B cell (primary cell): ENCODE data around the gene APLP1. TPM values are rescaled to one million over a fixed set of nuclear protein-coding genes. Genes with fewer than 3 reads are reported as not detected.

Experiments
- ATAC-seq: fragments of 200-7000 bp; cut with Tn5 transposase; one replicate; pipeline ENCODE4 v1.10.0; 2021; ENCODE audit warnings: low read depth, mild to moderate bottlenecking, moderate number of reproducible peaks, moderate library complexity
- CTCF ChIA-PET: fragments of 350-600 bp; sonication (Branson Sonifier 250); formaldehyde crosslinking; loops from one replicate; lab custom pipeline; 2021; ENCODE audit warnings: antibody characterized with exemption, inconsistent platforms; lab: Charles Lee
- POLR2A ChIA-PET: fragments of 350-600 bp; sonication (Branson Sonifier 250); formaldehyde crosslinking; loops from one replicate; lab custom pipeline; 2021; ENCODE audit warnings: antibody characterized with exemption; lab: Charles Lee
- DNase-seq: peaks from one replicate; pipeline ENCODE4 v3.0.0; 2013
- H2AFZ ChIP-seq: 2 replicates; pipeline ENCODE4 v1.6.1; 2012; ENCODE audit warnings: mild to moderate bottlenecking, low read depth, low read length; ENCODE audit not compliant: insufficient read depth, poor library complexity, severe bottlenecking
- H3K27ac ChIP-seq, 2 donors: 1 replicate in 1 of 2; 2 replicates in 1 of 2; pipeline ENCODE4 v1.5.1; 2012 to 2013; ENCODE audit warnings: low read length in 2 of 2, mild to moderate bottlenecking in 2 of 2, moderate library complexity in 1 of 2
- H3K27me3 ChIP-seq, 4 experiments: fragments of 200-600 bp in 1 of 4; sonication (generic) in 1 of 4; replicated peaks in 1 of 4; 1 replicate in 2 of 4; 2 replicates in 2 of 4; pipeline versions ENCODE4 v1.6.1 to v1.7.0; 2013 to 2016; ENCODE audit warnings: low read length in 3 of 4, mild to moderate bottlenecking in 2 of 4, mixed read lengths in 1 of 4, moderate library complexity in 1 of 4; ENCODE audit not compliant: insufficient read depth in 4 of 4, control insufficient read depth in 3 of 4; ENCODE audit errors: control extremely low read depth in 1 of 4
- H3K36me3 ChIP-seq, 2 experiments: replicated peaks in 1 of 2; 1 replicate in 1 of 2; 2 replicates in 1 of 2; pipeline versions ENCODE4 v1.6.1 to v1.7.1; 2013; ENCODE audit warnings: low read length in 1 of 2; ENCODE audit not compliant: insufficient read depth in 2 of 2, control insufficient read depth in 1 of 2; ENCODE audit errors: control extremely low read depth in 1 of 2, extremely low read depth in 1 of 2
- H3K4me1 ChIP-seq, 2 donors: fragments of 200-600 bp in 1 of 2; sonication (generic) in 1 of 2; 1 replicate in 1 of 2; 2 replicates in 1 of 2; pipeline versions ENCODE4 v1.5.1 to v1.6.1; 2013 to 2017; ENCODE audit warnings: low read length in 2 of 2; ENCODE audit not compliant: control insufficient read depth in 2 of 2, insufficient read depth in 2 of 2
- H3K4me2 ChIP-seq: replicated peaks from 2 replicates; pipeline ENCODE3; 2012; ENCODE audit warnings: mild to moderate bottlenecking, low read depth, low read length; ENCODE audit not compliant: poor library complexity, severe bottlenecking
- H3K4me3 ChIP-seq, 5 experiments: fragments of 200-600 bp in 1 of 5; sonication (generic) in 1 of 5; 1 replicate in 3 of 5; 2 replicates in 2 of 5; pipeline versions ENCODE4 v1.5.1 to v1.7.0; 2011 to 2016; ENCODE audit warnings: low read length in 4 of 5, mild to moderate bottlenecking in 4 of 5, low read depth in 2 of 5, control low read depth in 1 of 5, moderate library complexity in 1 of 5; ENCODE audit not compliant: insufficient read depth in 1 of 5; ENCODE audit errors: control extremely low read depth in 1 of 5, extremely low read depth in 1 of 5
- H3K79me2 ChIP-seq: fragments of 200-600 bp; sonication (generic); one replicate; pipeline ENCODE4 v1.6.0; 2016; ENCODE audit warnings: low read length; ENCODE audit not compliant: control insufficient read depth, insufficient read depth
- H3K9ac ChIP-seq: fragments of 200-600 bp; sonication (generic); 2 replicates; pipeline ENCODE4 v1.6.1; 2017; ENCODE audit warnings: mild to moderate bottlenecking, low read length, moderate library complexity
- H3K9me3 ChIP-seq, 3 donors: one replicate each; pipeline versions ENCODE4 v1.6.1 to v1.7.1; 2013; ENCODE audit warnings: low read length in 2 of 3; ENCODE audit not compliant: control insufficient read depth in 2 of 3, insufficient read depth in 1 of 3; ENCODE audit errors: control extremely low read depth in 1 of 3
- H4K20me1 ChIP-seq: 2 replicates; pipeline ENCODE4 v1.6.0; 2012; ENCODE audit warnings: mild to moderate bottlenecking, low read length; ENCODE audit not compliant: insufficient read depth, control insufficient read depth, poor library complexity, severe bottlenecking
- H3K27ac Mint-ChIP-seq: one replicate; pipeline ENCODE4 v1.8.0; 2021; ENCODE audit warnings: mixed read lengths
- H3K27me3 Mint-ChIP-seq: one replicate; pipeline ENCODE4 v1.8.0; 2021; ENCODE audit warnings: mixed read lengths
- H3K4me1 Mint-ChIP-seq: one replicate; pipeline ENCODE4 v1.8.0; 2021; ENCODE audit warnings: mixed read lengths
- H3K4me3 Mint-ChIP-seq: one replicate; pipeline ENCODE4 v1.8.0; 2021; ENCODE audit warnings: mixed read lengths
- H3K9me3 Mint-ChIP-seq: one replicate; pipeline ENCODE4 v1.8.0; 2022; ENCODE audit warnings: mixed read lengths; ENCODE audit not compliant: insufficient read depth
- CTCF ChIP-seq: fragments of 200-600 bp; IDR thresholded peaks from one replicate; pipeline ENCODE4 v1.8.0; 2022; ENCODE audit warnings: antibody characterized with exemption, mild to moderate bottlenecking
- EZH2 ChIP-seq: IDR thresholded peaks from 2 replicates; pipeline ENCODE4 v1.6.1; 2012; ENCODE audit warnings: borderline replicate concordance, low read depth, mild to moderate bottlenecking, moderate library complexity, low read length; ENCODE audit not compliant: insufficient read depth, poor library complexity, severe bottlenecking
- WGBS: methylation state at CpG from one replicate; pipeline ENCODE4 v1.1.5; 2013; ENCODE audit warnings: missing lambda C conversion rate; ENCODE audit not compliant: insufficient coverage; 5-methylcytosine and 5-hydroxymethylcytosine counted together
- intact Hi-C: fragments of 100-400 bp; cut with micrococcal nuclease; formaldehyde crosslinking; loops from one replicate; pipeline ENCODE4 v1.10.0; 2022
- polyA plus RNA-seq: library from polyadenylated mRNA; depleted of rRNA; stranded (reverse); fragments of >200 nt; gene quantifications from 2 replicates; pipeline ENCODE4 v1.2.3, GENCODE V29; 2012
- total RNA-seq, 2 donors: library from RNA; stranded (reverse); fragments of 120-200 nt in 1 of 2; gene quantifications; 1 replicate in 1 of 2; 2 replicates in 1 of 2; pipeline versions ENCODE4 v1.2.3 to v1.2.4, GENCODE V29; 2013 to 2022

The APLP1 gene
- total and polyA plus RNA-seq, 2 donors (not counting 1 experiment from before 2014, with no cell fraction given): 0.06 TPM; not detected in 1

- CTCF ChIA-PET: no interaction called here
- Mint-ChIP-seq H3K4me3 (no peak overlapping the region), H3K27ac (no peak overlapping the region), H3K9me3 (no peaks in the 10 kb centered on the region), H3K4me1 (peaks cover 19% of the 10 kb centered on the region), H3K27me3 (peaks cover 58% of the 10 kb centered on the region)
- POLR2A ChIA-PET: no interaction called here
- 96% methylated on average over 11 of the region's 18 CpGs for WGBS
- Histone ChIP-seq H3K4me2 (no peak overlapping the region), H3K4me1 (peaks cover 15 to 22% of the 10 kb centered on the region in 2 donors), H3K27me3 (peaks cover 0 to 58% (median 21%) of the 10 kb centered on the region in 4 experiments), H3K79me2 (no peaks in the 10 kb centered on the region), H4K20me1 (no peaks in the 10 kb centered on the region), H3K9ac (no peak overlapping the region), H3K27ac (no peak overlapping the region), H3K4me3 (no peak overlapping the region), H3K36me3 (no peaks in the 10 kb centered on the region), H3K9me3 (peaks cover 0 to 20% (median 0%) of the 10 kb centered on the region in 3 donors), H2AFZ (no peak overlapping the region)
- no peak for TF ChIP-seq CTCF
- no peak for TF ChIP-seq EZH2
- ATAC-seq: no peak
- intact Hi-C loops: no loop called here
- DNase-seq: no peak
These were observed 19.4 kb upstream of the APLP1 start for GRCh38 chr19:35848919-35849505.

- no peak for TF ChIP-seq EZH2
- TF ChIP-seq CTCF: no peak
- H3K79me2 ChIP-seq: no peaks in the 10 kb centered on the region
- H3K4me1 ChIP-seq: peaks cover 4 to 6% of the 10 kb centered on the region in 2 donors
- H3K27ac ChIP-seq: no peak overlapping the region
- 50% methylated on average over 32 of the region's 32 CpGs for WGBS
- no peaks in the 10 kb centered on the region for H3K36me3 ChIP-seq
- peaks cover 0 to 54% (median 12%) of the 10 kb centered on the region in 4 experiments for H3K27me3 ChIP-seq
- Mint-ChIP-seq H3K4me1 (peaks cover 2% of the 10 kb centered on the region), H3K27me3 (peaks cover 52% of the 10 kb centered on the region), H3K27ac (no peak overlapping the region), H3K9me3 (no peaks in the 10 kb centered on the region), H3K4me3 (no peak overlapping the region)
- CTCF ChIA-PET: no interaction called here
- intact Hi-C loops: no loop called here
- H3K4me3 ChIP-seq: no peak overlapping the region
- no peaks in the 10 kb centered on the region for H4K20me1 ChIP-seq
- DNase-seq (no peak), ATAC-seq (no peak)
- no peak overlapping the region for H3K4me2 ChIP-seq
- POLR2A ChIA-PET: no interaction called here
- H3K9me3 ChIP-seq: peaks cover 0 to 6% (median 0%) of the 10 kb centered on the region in 3 donors
- no peak overlapping the region for H2AFZ ChIP-seq
- H3K9ac ChIP-seq: no peak overlapping the region
These were observed 17.0 kb upstream of the APLP1 start for GRCh38 chr19:35851213-35852028.
